ENCODE results near the gene C2CD4C.
"Not testable (repeated sequence)": the region's sequence is repeated elsewhere in the genome, so short reads cannot be mapped to it uniquely, and the experiment has no call there.

The C2CD4C gene

GRCh38 chr19:428149-428548 lies 19.2 kb upstream of the C2CD4C start:
- H3K36me3 ChIP-seq (ENCODE audit: insufficient read depth, low read length): no peaks in the 10 kb centered on the region
- H3K79me2 ChIP-seq (ENCODE audit: insufficient read depth, low read length): no peaks in the 10 kb centered on the region
- no peak overlapping the region for H2AFZ ChIP-seq (ENCODE audit: low read length)
- no peak overlapping the region for H3K4me3 ChIP-seq (ENCODE audit: low read depth, low read length, poor library complexity, severe bottlenecking)
- H3F3A ChIP-seq (ENCODE audit: insufficient read depth, low read length): no peaks in the 10 kb centered on the region
- no peaks in the 10 kb centered on the region for H4K20me1 ChIP-seq (ENCODE audit: insufficient read depth, low read length)
- no peak overlapping the region for H3K9ac ChIP-seq (ENCODE audit: low read length)
- H3K4me1 ChIP-seq (ENCODE audit: insufficient read depth, low read length, severe bottlenecking): no peaks in the 10 kb centered on the region
- no peak overlapping the region for H3K27ac ChIP-seq (ENCODE audit: low read depth, low read length, poor library complexity, severe bottlenecking)
- no peak for TF ChIP-seq CTCF (IDR thresholded peaks at IDR 0.05; ENCODE audit: low read length)
- no peak for TF ChIP-seq EZH2 (IDR thresholded peaks at IDR 0.05; ENCODE audit: borderline replicate concordance, low read length)
- no peaks in the 10 kb centered on the region for H3K27me3 ChIP-seq (ENCODE audit: insufficient read depth, low read length)
- no peak overlapping the region for H3K4me2 ChIP-seq (ENCODE audit: low read length)
- H3K9me2 ChIP-seq (ENCODE audit: low read depth, low read length): no peaks in the 10 kb centered on the region
- no peaks in the 10 kb centered on the region for H3K9me3 ChIP-seq (ENCODE audit: low read length)

- not testable (repeated sequence) for H3K9me3 ChIP-seq (ENCODE audit: low read length); H3K79me2 ChIP-seq (ENCODE audit: insufficient read depth, low read length); H4K20me1 ChIP-seq (ENCODE audit: insufficient read depth, low read length); H3K9me2 ChIP-seq (ENCODE audit: low read depth, low read length); H3K4me2 ChIP-seq (ENCODE audit: low read length); H3K4me3 ChIP-seq (ENCODE audit: low read depth, low read length, poor library complexity, severe bottlenecking); H3K36me3 ChIP-seq (ENCODE audit: insufficient read depth, low read length); H3K27ac ChIP-seq (ENCODE audit: low read depth, low read length, poor library complexity, severe bottlenecking); H3K4me1 ChIP-seq (ENCODE audit: insufficient read depth, low read length, severe bottlenecking); H3K9ac ChIP-seq (ENCODE audit: low read length); H3K27me3 ChIP-seq (ENCODE audit: insufficient read depth, low read length); H2AFZ ChIP-seq (ENCODE audit: low read length); H3F3A ChIP-seq (ENCODE audit: insufficient read depth, low read length)
These were observed 18.7 kb upstream of the C2CD4C start for GRCh38 chr19:427675-428074.

- Histone ChIP-seq H3K4me1 (ENCODE audit: insufficient read depth, low read length, severe bottlenecking) (no peaks in the 10 kb centered on the region), H3F3A (ENCODE audit: insufficient read depth, low read length) (no peaks in the 10 kb centered on the region), H3K9me3 (ENCODE audit: low read length) (no peaks in the 10 kb centered on the region), H3K9ac (ENCODE audit: low read length) (no peak overlapping the region), H3K4me3 (ENCODE audit: low read depth, low read length, poor library complexity, severe bottlenecking) (no peak overlapping the region), H3K79me2 (ENCODE audit: insufficient read depth, low read length) (no peaks in the 10 kb centered on the region), H3K27ac (ENCODE audit: low read depth, low read length, poor library complexity, severe bottlenecking) (no peak overlapping the region), H3K27me3 (ENCODE audit: insufficient read depth, low read length) (no peaks in the 10 kb centered on the region), H3K4me2 (ENCODE audit: low read length) (no peak overlapping the region), H4K20me1 (ENCODE audit: insufficient read depth, low read length) (no peaks in the 10 kb centered on the region), H2AFZ (ENCODE audit: low read length) (no peak overlapping the region), H3K36me3 (ENCODE audit: insufficient read depth, low read length) (no peaks in the 10 kb centered on the region), H3K9me2 (ENCODE audit: low read depth, low read length) (no peaks in the 10 kb centered on the region)
- TF ChIP-seq CTCF (IDR thresholded peaks at IDR 0.05; ENCODE audit: low read length): no peak
These were observed 17.9 kb upstream of the C2CD4C start for GRCh38 chr19:426725-427445.

- no peak overlapping the region for H3K4me2 ChIP-seq (ENCODE audit: low read length)
These were observed 16.1 kb upstream of the C2CD4C start for GRCh38 chr19:425056-425455.

More at GRCh38 chr19:425056-425455, 16.1 kb upstream of the C2CD4C start:
- H3F3A ChIP-seq (ENCODE audit: insufficient read depth, low read length): no peaks in the 10 kb centered on the region
- no peak overlapping the region for H3K9ac ChIP-seq (ENCODE audit: low read length)
- TF ChIP-seq EZH2 (IDR thresholded peaks at IDR 0.05; ENCODE audit: borderline replicate concordance, low read length) (no peak), CTCF (IDR thresholded peaks at IDR 0.05; ENCODE audit: low read length) (no peak)
- H3K36me3 ChIP-seq (ENCODE audit: insufficient read depth, low read length): no peaks in the 10 kb centered on the region
- no peak overlapping the region for H3K4me3 ChIP-seq (ENCODE audit: low read depth, low read length, poor library complexity, severe bottlenecking)
- no peaks in the 10 kb centered on the region for H3K4me1 ChIP-seq (ENCODE audit: insufficient read depth, low read length, severe bottlenecking)
- no peaks in the 10 kb centered on the region for H3K79me2 ChIP-seq (ENCODE audit: insufficient read depth, low read length)
- H3K27ac ChIP-seq (ENCODE audit: low read depth, low read length, poor library complexity, severe bottlenecking): no peak overlapping the region
- H4K20me1 ChIP-seq (ENCODE audit: insufficient read depth, low read length): no peaks in the 10 kb centered on the region
- H2AFZ ChIP-seq (ENCODE audit: low read length): no peak overlapping the region
- no peaks in the 10 kb centered on the region for H3K9me2 ChIP-seq (ENCODE audit: low read depth, low read length)
- H3K9me3 ChIP-seq (ENCODE audit: low read length): no peaks in the 10 kb centered on the region
- H3K27me3 ChIP-seq (ENCODE audit: insufficient read depth, low read length): no peaks in the 10 kb centered on the region

All from OCI-LY1 (cell line).